SK-N-SH (cell line): ENCODE data around the gene P4HTM.

Experiments used
- CTCF ChIP-seq: fragments of 200-600 bp; sonication (generic); IDR thresholded peaks from 2 replicates; pipeline ENCODE4 v1.6.1; 2017; ENCODE audit warnings: antibody characterized with exemption, mild to moderate bottlenecking, moderate library complexity
- EP300 ChIP-seq, 2 experiments: IDR thresholded peaks; 2 replicates each; pipeline versions ENCODE4 v1.4.0 to v1.6.1; 2012; ENCODE audit warnings: borderline replicate concordance in 1 of 2, low read depth in 1 of 2, low read length in 1 of 2
- EZH2phosphoT487 ChIP-seq: fragments of 200-600 bp; sonication (generic); IDR thresholded peaks from 2 replicates; pipeline ENCODE4 v1.6.1; 2017; ENCODE audit warnings: low read depth, mixed run types, mild to moderate bottlenecking, antibody characterized with exemption, moderate library complexity, borderline replicate concordance
- JUND ChIP-seq: IDR thresholded peaks from 2 replicates; pipeline ENCODE4 v1.4.0; 2012
- MEF2A ChIP-seq: IDR thresholded peaks from 2 replicates; pipeline ENCODE4 v1.4.0; 2012; ENCODE audit warnings: low read depth, borderline replicate concordance
- MXI1 ChIP-seq: IDR thresholded peaks from 2 replicates; pipeline ENCODE4 v1.6.1; 2012; ENCODE audit warnings: mild to moderate bottlenecking, low read depth, low read length, improper control_type of control experiment
- NFIC ChIP-seq: IDR thresholded peaks from 2 replicates; pipeline ENCODE4 v1.4.0; 2012; ENCODE audit warnings: borderline replicate concordance
- TEAD4 ChIP-seq: IDR thresholded peaks from 2 replicates; pipeline ENCODE4 v1.4.0; 2012; ENCODE audit warnings: mild to moderate bottlenecking, borderline replicate concordance; ENCODE audit not compliant: insufficient read depth
- YY1 ChIP-seq: IDR thresholded peaks from 2 replicates; pipeline ENCODE4 v1.4.0; 2012; ENCODE audit warnings: low read depth, mild to moderate bottlenecking

DNA sequence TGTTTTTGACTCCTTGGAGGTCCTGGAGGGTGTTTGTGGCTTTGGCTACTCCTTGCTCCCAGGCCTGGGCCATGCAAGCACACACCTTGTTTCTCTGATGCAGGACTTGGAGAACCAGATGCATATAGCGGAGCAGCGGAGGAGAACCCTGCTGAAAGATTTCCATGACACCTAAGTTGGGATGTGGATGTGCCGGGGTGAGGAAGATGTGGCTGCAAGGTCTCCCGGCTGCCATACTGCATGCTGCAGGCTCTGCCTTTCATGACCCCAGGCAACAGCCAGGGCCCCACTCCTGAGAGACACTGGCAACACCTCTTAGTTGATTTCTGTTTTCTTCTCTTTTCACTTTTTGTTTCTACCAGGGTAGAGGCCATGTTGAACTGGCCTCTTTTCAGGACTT lies 6.9 kb upstream of the P4HTM start:
- TF ChIP-seq EP300 (IDR thresholded peaks at IDR 0.05; ENCODE audit: borderline replicate concordance in 1 of 2, low read depth in 1 of 2, low read length in 1 of 2) (no peak), NFIC (no peak), EZH2phosphoT487 (no peak), CTCF (no peak), JUND (no peak), MXI1 (no peak), MEF2A (no peak), TEAD4 (no peak), YY1 (no peak)
